GM10266 (cell line): ENCODE data around the gene EYS.

Experiments used
- DNase-seq: peaks from one replicate; pipeline ENCODE4 v3.0.0; 2012; ENCODE audit errors: extremely low spot score
- CTCF ChIP-seq: IDR thresholded peaks from 2 replicates; pipeline ENCODE4 v1.5.1; 2012; ENCODE audit warnings: mild to moderate bottlenecking, low read depth; ENCODE audit not compliant: control insufficient read depth, insufficient read depth; ENCODE audit errors: missing control alignments

EYS gene

GRCh38 chr6:64090352-64090751, 1616.7 kb downstream of the EYS start:
- no peak for DNase-seq
- no peak for TF ChIP-seq CTCF

- TF ChIP-seq CTCF: no peak
- no peak for DNase-seq
Observed at GRCh38 chr6:64085126-64085525, 1621.9 kb downstream of the EYS start.

GRCh38 chr6:64084185-64084663, 1622.8 kb downstream of the EYS start:
- DNase-seq: no peak
- TF ChIP-seq CTCF: no peak

- TF ChIP-seq CTCF: no peak
- DNase-seq: no peak
Observed at GRCh38 chr6:64083261-64083660, 1623.8 kb downstream of the EYS start.

GRCh38 chr6:64081453-64081852, 1625.6 kb downstream of the EYS start:
- no peak for DNase-seq

GRCh38 chr6:64074981-64075380, 1632.0 kb downstream of the EYS start:
- TF ChIP-seq CTCF: no peak
- no peak for DNase-seq

More at GRCh38 chr6:64081453-64081852, 1625.6 kb downstream of the EYS start:
- no peak for TF ChIP-seq CTCF

- no peak for TF ChIP-seq CTCF
Observed at GRCh38 chr6:64072686-64073085, 1634.3 kb downstream of the EYS start.

More at GRCh38 chr6:64072686-64073085, 1634.3 kb downstream of the EYS start:
- DNase-seq: no peak
